Measurements from ENCODE around the gene SSH2.
"Not testable (repeated sequence)": the region's sequence is repeated elsewhere in the genome, so short reads cannot be mapped to it uniquely, and the experiment has no call there.

SSH2 gene

DNA sequence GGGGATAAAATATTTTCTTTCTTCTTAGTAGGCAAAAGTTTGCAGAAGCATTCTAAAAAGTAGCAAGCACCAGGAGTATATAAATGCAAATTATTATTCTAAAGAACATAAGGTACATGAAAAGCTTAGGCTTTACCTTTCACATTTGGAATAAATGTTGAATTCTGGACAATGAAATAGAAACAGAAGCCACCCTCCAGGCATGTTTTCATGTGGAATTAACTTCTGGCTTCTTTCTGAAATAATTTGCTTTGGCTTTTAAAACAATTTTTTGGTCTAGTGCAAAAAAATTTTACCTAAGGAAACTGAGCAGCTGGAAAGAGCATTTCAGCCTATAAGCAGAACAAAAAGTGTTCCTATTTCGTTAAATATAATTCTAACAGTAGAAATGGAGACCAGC lies 197.8 kb downstream of the SSH2 start:
- DNase-seq = no peak

- no peak for DNase-seq
Observed at GRCh38 chr17:29731589-29731929, 198.5 kb downstream of the SSH2 start.

- no peak for DNase-seq
Observed at GRCh38 chr17:29728490-29728889, 201.5 kb downstream of the SSH2 start.

DNA sequence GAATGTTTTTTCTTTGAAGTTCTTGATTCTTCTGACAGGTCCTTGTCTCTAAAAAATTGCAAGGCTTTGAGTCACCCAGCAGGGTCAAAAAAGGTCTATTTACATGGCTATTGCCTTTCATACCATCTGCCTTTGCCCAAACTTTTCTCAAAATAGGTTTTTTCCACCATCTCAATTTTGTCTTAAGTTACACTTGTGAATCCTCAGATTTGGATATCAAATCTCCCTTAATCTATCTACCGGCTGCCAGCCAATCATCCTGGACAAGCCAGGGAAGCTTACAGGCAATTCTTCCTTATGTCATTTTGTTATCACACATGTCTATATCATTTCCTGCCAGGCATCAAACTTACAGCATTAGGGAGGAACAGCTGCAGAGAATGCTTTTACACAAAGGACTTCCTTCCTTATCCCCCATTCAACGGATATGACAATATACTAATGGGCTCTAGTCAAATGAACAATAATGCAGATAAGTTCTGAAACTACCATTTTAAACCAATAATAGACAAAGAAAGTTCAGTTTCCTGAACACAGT lies 203.2 kb downstream of the SSH2 start:
- DNase-seq = no peak

DNA sequence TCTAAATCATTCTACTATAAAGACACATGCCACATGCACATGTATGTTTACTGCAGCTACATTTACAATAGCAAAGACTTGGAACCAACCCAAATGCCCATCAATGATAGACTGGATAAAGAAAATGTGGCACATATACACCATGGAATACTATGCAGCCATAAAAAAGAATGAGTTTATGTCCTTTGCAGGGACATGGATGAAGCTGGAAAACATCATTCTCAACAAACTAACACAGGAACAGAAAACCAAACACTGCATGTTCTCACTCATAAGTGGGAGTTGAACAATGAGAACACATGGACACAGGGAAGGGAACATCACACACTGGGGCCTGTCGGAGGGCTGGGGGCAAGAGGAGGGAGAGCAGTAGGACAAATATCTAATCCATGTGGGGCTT lies 204.6 kb downstream of the SSH2 start:
- not testable (repeated sequence) for DNase-seq

GRCh38 chr17:29723278-29724047 lies 206.6 kb downstream of the SSH2 start:
- DNase-seq = no peak

- DNase-seq = peak; percentile 90
Observed at GRCh38 chr17:29722411-29723198, 207.4 kb downstream of the SSH2 start.

DNA sequence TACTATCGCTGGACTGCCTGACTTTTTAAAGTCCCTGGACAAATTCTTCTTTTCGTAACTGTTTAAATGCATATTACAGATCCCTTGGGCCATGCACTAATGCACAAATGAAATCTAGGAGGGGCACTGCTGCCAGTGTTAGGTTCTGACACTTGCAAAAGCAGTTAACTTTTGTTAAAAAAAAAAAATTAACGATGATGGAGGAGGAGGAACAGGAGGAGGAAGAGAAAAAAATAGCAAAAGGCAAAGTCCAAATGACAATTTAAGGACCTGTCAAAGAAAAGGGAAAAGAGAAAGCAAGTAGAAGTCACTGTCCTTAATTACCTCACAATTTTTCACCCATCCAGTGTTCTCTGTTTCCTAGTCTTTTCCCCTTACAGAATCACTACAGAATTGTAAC lies 209.5 kb downstream of the SSH2 start:
- DNase-seq = no peak

GRCh38 chr17:29719469-29719868 lies 210.6 kb downstream of the SSH2 start:
- no peak for DNase-seq

DNA sequence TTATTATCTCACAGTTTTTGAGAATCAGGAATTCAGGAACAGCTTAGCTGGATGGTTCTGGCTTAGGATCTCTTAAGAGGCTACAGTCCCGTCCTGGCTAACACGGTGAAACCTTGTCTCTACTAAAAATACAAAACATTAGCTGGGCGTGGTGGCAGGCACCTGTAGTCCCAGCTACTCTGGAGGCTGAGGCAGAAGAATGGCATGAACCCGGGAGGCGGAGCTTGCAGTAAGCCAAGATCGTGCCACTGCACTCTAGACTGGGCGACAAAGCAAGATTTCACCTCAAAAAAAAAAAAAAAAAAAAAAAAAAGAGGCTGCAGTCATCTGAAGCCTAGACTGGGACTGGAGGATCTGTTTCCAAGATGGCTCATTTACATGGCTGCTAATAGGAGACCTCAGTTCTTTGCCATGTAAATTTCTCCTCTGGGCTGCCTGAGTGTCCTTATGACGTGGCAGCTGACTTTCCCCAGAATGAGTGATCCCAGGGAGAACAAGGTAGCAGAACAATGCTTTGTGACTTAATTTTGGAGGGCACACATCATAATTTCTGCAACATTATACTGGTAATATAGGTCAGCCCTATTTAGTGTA lies 211.5 kb downstream of the SSH2 start:
- DNase-seq = no peak

DNA sequence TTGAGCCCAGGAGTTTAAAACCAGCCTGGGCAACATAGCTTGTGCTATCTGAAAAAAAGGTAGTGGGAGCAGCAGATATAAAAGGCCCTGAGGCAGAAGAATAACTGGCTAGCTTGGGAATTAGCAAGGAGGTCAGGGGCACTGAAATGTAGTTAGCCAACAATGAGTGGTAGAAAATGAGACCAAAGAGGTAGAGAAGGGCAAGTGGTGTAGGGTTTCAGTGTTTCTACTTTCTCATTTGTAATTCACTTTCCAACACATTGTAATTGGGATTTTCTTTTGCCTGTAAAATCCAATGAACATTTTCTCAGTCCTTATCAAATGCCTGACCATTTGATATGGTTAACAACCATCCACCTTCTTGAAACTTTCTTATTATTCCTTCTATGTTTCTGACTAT lies 212.2 kb downstream of the SSH2 start:
- DNase-seq = no peak

GRCh38 chr17:29716566-29716965 lies 213.5 kb downstream of the SSH2 start:
- DNase-seq = no peak

DNA sequence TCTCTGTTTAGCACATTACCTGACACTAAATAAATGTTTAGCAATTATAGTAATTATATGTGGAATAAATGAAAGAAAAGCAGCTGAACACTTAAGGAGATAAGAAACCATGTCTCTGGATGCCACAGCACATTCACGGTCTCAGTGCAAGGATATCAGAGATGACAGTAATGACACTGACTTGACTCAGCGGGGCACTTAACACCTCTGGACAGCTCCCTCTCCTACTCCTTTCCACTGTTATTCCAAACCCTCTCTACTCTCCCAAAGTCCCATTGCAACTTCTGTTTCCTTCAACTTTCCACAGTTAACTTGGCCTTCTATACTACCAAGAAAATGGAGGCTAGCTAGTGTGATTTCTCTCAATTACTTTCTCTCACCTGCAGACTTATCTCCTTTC lies 214.3 kb downstream of the SSH2 start:
- no peak for DNase-seq

DNA sequence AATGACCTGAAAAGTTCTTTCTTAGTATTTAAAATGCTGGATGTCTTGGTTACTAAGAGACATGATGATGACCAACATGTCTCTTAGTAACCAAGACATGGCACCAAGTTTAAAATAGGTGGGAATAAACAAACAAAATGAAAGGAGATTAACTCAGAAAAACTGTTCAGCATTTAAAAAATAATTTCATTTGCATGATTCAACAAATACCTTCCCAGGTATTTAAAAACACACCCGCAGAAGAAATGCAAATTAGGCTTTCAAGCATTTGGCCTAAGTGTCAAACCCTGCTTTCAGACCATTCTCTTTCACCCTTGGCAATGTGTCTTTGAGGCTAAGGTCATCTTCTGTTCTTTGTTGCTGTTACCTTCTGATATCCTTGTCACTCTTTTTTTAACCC lies 215.9 kb downstream of the SSH2 start:
- no peak for DNase-seq

DNA sequence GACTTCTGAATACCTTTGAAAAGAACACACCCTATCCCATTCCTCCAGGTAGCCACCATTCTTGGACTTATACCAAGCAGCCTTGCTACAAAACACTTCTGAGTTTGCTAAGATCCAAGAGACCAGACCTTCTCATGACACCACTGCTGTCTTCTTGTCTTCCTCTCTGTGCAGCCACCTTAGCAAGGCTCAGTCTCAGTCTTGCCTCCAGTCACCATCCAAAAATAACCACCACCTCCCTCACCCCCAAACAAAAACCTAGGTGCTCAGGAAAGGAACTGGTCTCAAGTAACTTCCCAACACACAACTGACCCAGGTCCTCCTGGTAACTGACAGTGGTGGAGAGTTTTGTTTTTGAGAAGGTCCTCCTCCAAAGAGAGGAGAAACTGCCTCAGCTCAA lies 216.4 kb downstream of the SSH2 start:
- DNase-seq = no peak

GRCh38 chr17:29711588-29712385 lies 218.2 kb downstream of the SSH2 start:
- no peak for DNase-seq

- no peak for DNase-seq
Observed at GRCh38 chr17:29710891-29711418, 219.1 kb downstream of the SSH2 start.

DNA sequence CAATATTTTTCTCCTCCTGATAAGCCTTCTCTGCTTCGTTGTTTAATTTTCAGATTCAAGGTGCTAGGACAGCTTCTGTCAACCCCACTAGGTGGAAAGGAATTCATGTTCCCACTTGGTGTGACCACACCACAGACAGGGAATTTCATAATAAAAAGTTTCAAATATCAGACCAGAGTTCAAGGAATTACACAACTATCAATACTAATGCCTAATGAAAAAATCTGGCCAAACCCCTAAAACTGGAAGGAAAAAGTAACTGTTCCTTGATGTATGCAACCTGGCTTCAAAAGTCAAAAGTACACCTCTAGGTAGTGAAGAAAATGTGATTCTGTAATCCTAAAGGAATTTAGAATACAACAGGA lies 219.5 kb downstream of the SSH2 start:
- no peak for DNase-seq

GRCh38 chr17:29709866-29710519 lies 220.0 kb downstream of the SSH2 start:
- DNase-seq = no peak

DNA sequence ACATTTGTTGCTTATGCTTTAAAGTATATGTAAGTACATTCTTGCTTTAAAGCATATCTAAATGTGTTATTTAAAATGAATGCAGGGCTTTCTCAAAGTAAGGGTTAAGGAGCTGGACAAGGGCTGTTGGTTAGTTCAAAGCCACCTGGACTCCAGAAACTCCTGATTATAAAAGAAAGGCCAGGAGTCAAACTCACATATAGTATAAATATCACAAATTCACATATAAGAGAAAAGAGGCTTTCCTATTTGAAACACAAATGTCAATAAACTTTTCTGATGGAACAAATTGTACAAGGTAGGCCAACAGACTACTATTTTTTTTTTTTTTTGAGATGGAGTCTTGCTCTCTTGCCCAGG lies 222.8 kb downstream of the SSH2 start:
- DNase-seq = no peak

DNA sequence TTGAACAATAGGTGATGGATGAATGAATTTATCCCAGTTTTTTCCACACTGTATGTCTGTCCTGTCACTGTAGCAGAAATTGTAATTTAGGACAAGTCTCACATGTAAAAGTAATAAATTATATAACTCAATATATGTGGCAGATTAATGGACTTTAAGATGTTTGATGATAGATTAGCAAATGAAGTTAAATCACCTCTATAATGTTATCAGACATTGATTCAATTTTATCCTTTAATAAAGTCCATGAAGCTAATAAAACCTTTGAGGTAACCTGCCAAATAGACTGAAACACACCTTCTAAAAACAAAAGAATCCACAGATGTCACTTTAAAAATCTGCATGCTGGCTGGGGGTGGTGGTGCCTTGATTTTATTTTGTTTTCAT lies 224.0 kb downstream of the SSH2 start:
- no peak for DNase-seq

DNA sequence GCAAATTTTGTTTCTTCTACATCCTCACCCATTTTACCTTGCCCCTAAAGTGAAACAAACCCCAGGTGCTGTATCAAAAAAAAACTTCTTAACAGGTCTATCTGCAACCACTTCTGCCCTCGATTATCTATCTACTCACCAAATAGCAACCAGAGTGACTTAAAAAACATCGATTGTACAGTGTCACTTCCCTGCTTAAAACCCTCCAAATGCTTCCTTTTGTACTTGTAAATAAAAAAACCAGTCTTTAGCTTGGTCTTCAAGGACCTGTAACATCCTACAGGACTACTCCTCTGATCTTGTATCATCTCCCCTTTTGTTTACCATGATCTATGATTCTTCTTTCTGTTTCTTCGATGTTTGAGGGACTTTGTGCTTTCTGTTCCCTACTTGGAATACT lies 224.6 kb downstream of the SSH2 start:
- no peak for DNase-seq

GRCh38 chr17:29699283-29699682 lies 230.7 kb downstream of the SSH2 start:
- DNase-seq = no peak

Data from SIG-M5 (cell line).